ENCODE measurements around the gene CYSLTR2. TPM values are rescaled to one million over a fixed set of nuclear protein-coding genes. Genes with fewer than 3 reads are reported as not detected.

Gene CYSLTR2
- total and polyA plus RNA-seq, 2 of the 8 experiments (the other 6 are each of a cell fraction or from before 2014, with no cell fraction given) = not detected

- Histone ChIP-seq H3K14ac (ENCODE audit: insufficient read length) (no peak overlapping the region), H4K8ac (ENCODE audit: extremely low read depth, insufficient read depth, low read length) (no peak overlapping the region), H3K79me2 (ENCODE audit: control insufficient read depth in 1 of 2, insufficient read depth in 2 of 2, low read length in 2 of 2) (no peaks in the 10 kb centered on the region), H3K4me2 (ENCODE audit: insufficient read depth in 1 of 2, low read depth in 2 of 2, low read length in 2 of 2) (no peak overlapping the region), H2BK5ac (ENCODE audit: low read depth, low read length) (no peak overlapping the region), H2AFZ (ENCODE audit: low read length) (no peak overlapping the region), H2BK20ac (ENCODE audit: low read length) (no peak overlapping the region), H3K27ac (ENCODE audit: low read depth, low read length) (no peak overlapping the region), H3K4ac (replicated peaks; ENCODE audit: insufficient read length, low read depth, low read length) (no peak overlapping the region), H3K23me2 (ENCODE audit: low read depth, low read length) (no peaks in the 10 kb centered on the region), H2BK15ac (ENCODE audit: low read length) (no peak overlapping the region), H3K36me3 (ENCODE audit: control insufficient read depth in 2 of 4, insufficient read depth in 4 of 4, low read length in 3 of 4) (no peaks in the 10 kb centered on the region), H3K18ac (ENCODE audit: extremely low read depth, low read length) (no peak overlapping the region), H3K27me3 (replicated peaks in 1 of 4; ENCODE audit: control insufficient read depth in 3 of 4, extremely low read depth in 1 of 4, insufficient read depth in 3 of 4, low read length in 3 of 4) (no peaks in the 10 kb centered on the region), H3K9ac (replicated peaks in 1 of 4; ENCODE audit: extremely low read depth in 1 of 4, low read depth in 3 of 4, low read length in 3 of 4) (no peak overlapping the region), H3K4me3 (ENCODE audit: extremely low read depth in 1 of 4, insufficient read depth in 2 of 4, low read depth in 3 of 4, low read length in 4 of 4) (no peak overlapping the region), H2BK12ac (ENCODE audit: low read depth, low read length) (no peak overlapping the region), H3K79me1 (ENCODE audit: low read depth, low read length) (no peaks in the 10 kb centered on the region), H3K56ac (replicated peaks; ENCODE audit: insufficient read length, low read depth, low read length) (no peak overlapping the region), H4K5ac (ENCODE audit: insufficient read length, low read depth, low read length) (no peak overlapping the region), H4K91ac (replicated peaks; ENCODE audit: insufficient read length, low read length) (no peak overlapping the region), H4K20me1 (replicated peaks in 1 of 2; ENCODE audit: control insufficient read depth in 1 of 2, insufficient read depth in 2 of 2, low read length in 2 of 2) (no peaks in the 10 kb centered on the region), H3K4me1 (replicated peaks in 1 of 4; ENCODE audit: control insufficient read depth in 3 of 4, insufficient read depth in 4 of 4, low read length in 3 of 4) (peaks cover 0 to 2% (median 0%) of the 10 kb centered on the region in 4 experiments; a peak in 1 of 7 replicates), H2BK120ac (replicated peaks; ENCODE audit: low read depth, low read length) (no peak overlapping the region), H3K23ac (ENCODE audit: insufficient read length) (no peak overlapping the region), H3K9me3 (ENCODE audit: insufficient read depth in 2 of 2, low read depth in 1 of 2, low read length in 1 of 2) (no peaks in the 10 kb centered on the region), H2AK5ac (ENCODE audit: low read depth, low read length) (no peak overlapping the region)
- DNase-seq (ENCODE audit: low read depth in 1 of 2, low spot score in 2 of 2) = no peak
- CTCF ChIA-PET (ENCODE audit: partially characterized antibody) = interaction anchor here (0.7 to 1.1 kb wide), 3 partner anchors 14 to 201 kb away, joined by 3 read pairs; no protein-coding TSS in a partner anchor
- FAIRE-seq = no peak
- WGBS, 2 experiments (ENCODE audit: extremely low coverage in 1 of 2, insufficient coverage in 1 of 2, insufficient read length in 1 of 2, insufficient replicate concordance in 2 of 2, low coverage in 1 of 2, low lambda C conversion rate in 2 of 2, missing lambda C conversion rate in 1 of 2) = 94% methylated on average over 4 of the region's 4 CpGs; no CpG with 5 or more reads in 1 of the 2 experiments
- POLR2A ChIA-PET (ENCODE audit: partially characterized antibody) = no interaction called here
- TF ChIP-seq SP2 (IDR thresholded peaks at IDR 0.05; ENCODE audit: low read length) = no peak
- no peak for TF ChIP-seq SP1 (IDR thresholded peaks at IDR 0.05; ENCODE audit: low read depth, low read length)
- TF ChIP-seq HDAC6 (IDR thresholded peaks at IDR 0.05; ENCODE audit: low read depth, low read length) = no peak
- no peak for TF ChIP-seq CHD1 (IDR thresholded peaks at IDR 0.05; ENCODE audit: low read depth, low read length)
- TF ChIP-seq CTBP2 (IDR thresholded peaks at IDR 0.05; ENCODE audit: borderline replicate concordance, insufficient read depth, insufficient read length, low read length) = no peak
- TF ChIP-seq RBBP5 (IDR thresholded peaks at IDR 0.05; ENCODE audit: borderline replicate concordance, low read depth, low read length) = no peak
- no peak for TF ChIP-seq CBX8 (IDR thresholded peaks at IDR 0.05; ENCODE audit: borderline replicate concordance, low read depth, low read length)
- no peak for TF ChIP-seq CEBPB (IDR thresholded peaks at IDR 0.05; ENCODE audit: low read depth, low read length)
- TF ChIP-seq POLR2A (IDR thresholded peaks at IDR 0.05; ENCODE audit: control extremely low read depth in 1 of 2, low read depth in 2 of 2, low read length in 2 of 2) = no peak
- no peak for TF ChIP-seq BRCA1 (IDR thresholded peaks at IDR 0.05; ENCODE audit: low read depth, low read length)
- TF ChIP-seq, protein P1, sequence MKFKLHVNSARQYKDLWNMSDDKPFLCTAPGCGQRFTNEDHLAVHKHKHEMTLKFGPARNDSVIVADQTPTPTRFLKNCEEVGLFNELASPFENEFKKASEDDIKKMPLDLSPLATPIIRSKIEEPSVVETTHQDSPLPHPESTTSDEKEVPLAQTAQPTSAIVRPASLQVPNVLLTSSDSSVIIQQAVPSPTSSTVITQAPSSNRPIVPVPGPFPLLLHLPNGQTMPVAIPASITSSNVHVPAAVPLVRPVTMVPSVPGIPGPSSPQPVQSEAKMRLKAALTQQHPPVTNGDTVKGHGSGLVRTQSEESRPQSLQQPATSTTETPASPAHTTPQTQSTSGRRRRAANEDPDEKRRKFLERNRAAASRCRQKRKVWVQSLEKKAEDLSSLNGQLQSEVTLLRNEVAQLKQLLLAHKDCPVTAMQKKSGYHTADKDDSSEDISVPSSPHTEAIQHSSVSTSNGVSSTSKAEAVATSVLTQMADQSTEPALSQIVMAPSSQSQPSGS (IDR thresholded peaks at IDR 0.05; ENCODE audit: low read length) = no peak
- no peak for TF ChIP-seq FOSL1 (IDR thresholded peaks at IDR 0.05; ENCODE audit: insufficient read depth, low read depth, low read length)
- no peak for TF ChIP-seq EZH2 (IDR thresholded peaks at IDR 0.05; ENCODE audit: low read depth, low read length, severe bottlenecking)
- TF ChIP-seq MAFK (IDR thresholded peaks at IDR 0.05; ENCODE audit: low read depth, low read length) = no peak
Measured at GRCh38 chr13:48655291-48655690, 1.6 kb downstream of the CYSLTR2 start.
